Measurements from ENCODE around the gene RCOR1. TPM values are rescaled to one million over a fixed set of nuclear protein-coding genes. Genes with fewer than 3 reads are reported as not detected.
A peak's percentile ranks its signal among the peaks of the same experiment; 100 is the strongest.

The RCOR1 gene
- total and polyA plus RNA-seq, 12 donors = 3.1 to 16.9 (median 12.5) TPM

- Histone ChIP-seq H3K36me3 (peaks cover 0 to 11% (median 0%) of the 10 kb centered on the region in 9 donors), H3K4me1 (peaks cover 0 to 40% (median 32%) of the 10 kb centered on the region in 9 donors), H3K27ac (no peak overlapping the region), H3K4me3 (no peak overlapping the region), H3K27me3 (no peaks in the 10 kb centered on the region), H3K9me3 (no peaks in the 10 kb centered on the region)
- ATAC-seq (no peak), DNase-seq (no peak)
- intact Hi-C loops (cut with DNase I) = no loop called here
- TF ChIP-seq CTCF (IDR thresholded peaks at IDR 0.05) = no peak
- 89 to 96% methylated on average over 4 of the region's 4 CpGs for WGBS, 2 donors
Measured at GRCh38 chr14:102603293-102603907, 11.0 kb downstream of the RCOR1 start.

- intact Hi-C loops (cut with DNase I) = no loop called here
- no peak overlapping the region for H3K4me3 ChIP-seq
- H3K9me3 ChIP-seq = no peaks in the 10 kb centered on the region
- no peak for TF ChIP-seq CTCF (IDR thresholded peaks at IDR 0.05)
- no peaks in the 10 kb centered on the region for H3K27me3 ChIP-seq
- peaks cover 0 to 5% (median 0%) of the 10 kb centered on the region in 9 donors for H3K36me3 ChIP-seq
- DNase-seq (no peak), ATAC-seq (no peak)
- peaks cover 0 to 40% (median 29%) of the 10 kb centered on the region in 9 donors for H3K4me1 ChIP-seq
- H3K27ac ChIP-seq = no peak overlapping the region
- 66 to 81% methylated on average over 2 of the region's 2 CpGs for WGBS, 2 donors
Measured at GRCh38 chr14:102604183-102604582, 11.7 kb downstream of the RCOR1 start.

GRCh38 chr14:102605029-102605428, 12.6 kb downstream of the RCOR1 start:
- ATAC-seq (peak in 1 of 8 donors; percentile 52), DNase-seq (no peak)
- WGBS, 2 donors = 49 to 58% methylated on average over 2 of the region's 2 CpGs
- Histone ChIP-seq H3K4me3 (no peak overlapping the region), H3K27me3 (no peaks in the 10 kb centered on the region), H3K4me1 (peaks cover 0 to 40% (median 29%) of the 10 kb centered on the region in 9 donors), H3K36me3 (no peaks in the 10 kb centered on the region), H3K9me3 (no peaks in the 10 kb centered on the region), H3K27ac (no peak overlapping the region)
- intact Hi-C loops (cut with DNase I) = no loop called here
- TF ChIP-seq CTCF (IDR thresholded peaks at IDR 0.05) = no peak

GRCh38 chr14:102606296-102606695, 13.8 kb downstream of the RCOR1 start:
- Histone ChIP-seq H3K27ac (no peak overlapping the region), H3K9me3 (no peaks in the 10 kb centered on the region), H3K4me1 (peaks cover 0 to 42% (median 29%) of the 10 kb centered on the region in 9 donors), H3K27me3 (no peaks in the 10 kb centered on the region), H3K4me3 (no peak overlapping the region), H3K36me3 (no peaks in the 10 kb centered on the region)
- DNase-seq (no peak), ATAC-seq (no peak)
- 96 to 97% methylated on average over 4 of the region's 4 CpGs for WGBS, 2 donors
- intact Hi-C loops (cut with DNase I) = no loop called here
- TF ChIP-seq CTCF (IDR thresholded peaks at IDR 0.05) = no peak

Measured in heart right ventricle (tissue), 16 donors.